DMS114 treated with DMSO at 0.1 percent for 48 hours (cell line): ENCODE data around the gene SERTM1.

Experiments
- DNase-seq: peaks from one replicate; lab custom pipeline; 2025; ENCODE audit not compliant: unreplicated experiment; lab: John Stamatoyannopoulos, UW

SERTM1 gene

GRCh38 chr13:36710396-36710795 is 36.6 kb downstream of the SERTM1 start:
- no peak for DNase-seq

GRCh38 chr13:36712290-36712689 is 38.5 kb downstream of the SERTM1 start:
- DNase-seq = no peak

GRCh38 chr13:36712770-36713169 is 39.0 kb downstream of the SERTM1 start:
- DNase-seq = no peak

DNA sequence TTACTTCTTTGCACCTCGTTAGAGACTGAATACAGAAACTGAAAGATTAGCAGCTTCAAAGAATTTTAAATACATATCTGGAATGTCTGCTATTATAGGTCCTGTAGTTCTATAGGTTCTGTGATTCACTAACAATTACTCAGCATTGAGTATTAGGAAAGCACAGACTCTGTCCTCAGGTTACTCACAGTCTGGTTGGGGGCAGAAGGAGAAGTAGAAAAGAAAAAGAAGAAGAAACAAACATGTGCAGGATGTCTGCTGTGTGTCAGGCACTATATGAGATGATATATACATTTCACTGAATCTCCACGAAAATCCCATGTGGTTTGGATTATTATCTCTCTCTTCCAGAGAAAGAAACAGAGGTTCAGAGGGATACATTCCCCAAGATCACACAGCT is 40.1 kb downstream of the SERTM1 start:
- DNase-seq = no peak

- no peak for DNase-seq
These were observed 42.0 kb downstream of the SERTM1 start for GRCh38 chr13:36715841-36716240.

DNA sequence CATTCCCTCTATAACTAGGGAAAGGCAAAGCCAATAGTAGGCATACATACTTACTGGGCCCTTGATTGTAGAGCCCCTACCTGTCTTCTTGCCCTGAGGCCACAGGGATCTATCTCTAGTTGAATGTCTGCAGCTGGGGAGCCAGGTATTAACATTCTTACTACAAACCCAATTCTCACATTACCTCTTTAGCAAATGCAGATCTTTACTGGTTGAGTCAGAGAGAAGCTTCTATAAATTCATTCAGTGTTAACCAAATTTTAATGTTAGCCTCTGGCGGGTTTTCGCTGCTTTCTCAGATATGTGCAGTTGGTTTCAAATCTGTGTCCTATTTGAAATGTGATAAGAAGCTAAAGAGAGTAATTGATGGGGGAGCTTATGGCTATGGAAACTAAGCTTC is 43.2 kb downstream of the SERTM1 start:
- DNase-seq = no peak

DNA sequence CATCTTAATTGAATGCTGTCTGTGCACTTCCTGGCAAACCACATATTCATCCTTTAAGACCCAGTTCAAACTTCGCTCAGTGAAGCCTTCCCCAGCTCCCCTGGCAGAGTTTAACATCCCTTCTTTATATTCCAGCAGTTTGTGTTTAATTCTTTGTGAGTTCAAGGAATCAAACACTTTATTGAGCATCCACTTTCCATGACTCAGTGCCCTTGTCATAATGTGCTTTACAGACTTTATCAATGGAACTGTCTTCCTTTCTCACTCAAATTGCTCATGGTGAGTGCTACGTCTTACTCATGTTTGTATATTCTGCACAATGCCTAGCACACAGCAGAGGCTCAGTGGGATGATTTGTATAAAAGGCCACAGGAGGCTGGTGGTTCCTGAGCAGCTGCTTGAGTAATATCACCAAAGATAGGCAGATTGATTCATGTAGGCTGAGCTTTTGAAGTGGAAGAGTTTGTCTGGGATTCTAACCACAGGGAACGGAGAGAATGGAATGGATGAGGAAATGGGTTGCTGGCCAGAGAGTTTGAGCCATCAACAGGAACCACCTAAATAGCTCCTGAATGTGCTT is 44.2 kb downstream of the SERTM1 start:
- DNase-seq = no peak

- no peak for DNase-seq
These were observed 44.9 kb downstream of the SERTM1 start for GRCh38 chr13:36718686-36719085.

GRCh38 chr13:36724141-36724540 is 50.3 kb downstream of the SERTM1 start:
- no peak for DNase-seq

DNA sequence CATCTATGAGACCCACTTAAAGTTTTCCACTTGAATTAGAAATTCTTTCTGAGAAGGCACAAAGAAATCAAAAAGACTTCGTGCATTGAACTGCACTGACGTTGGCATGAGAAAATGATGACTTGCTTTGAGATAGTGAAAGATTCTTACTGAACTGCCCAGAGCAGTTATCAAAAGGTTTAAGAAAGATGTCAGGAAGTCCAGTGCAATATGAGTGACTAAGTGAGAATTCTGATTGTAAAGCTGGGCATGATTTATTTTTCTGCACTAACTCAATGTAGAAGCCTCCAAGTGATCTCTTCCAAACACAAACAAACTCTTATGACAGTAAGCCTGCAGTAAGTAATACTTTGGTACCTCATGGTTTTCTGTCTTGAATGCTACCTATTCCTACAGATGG is 52.1 kb downstream of the SERTM1 start:
- no peak for DNase-seq

GRCh38 chr13:36728006-36728405 is 54.2 kb downstream of the SERTM1 start:
- DNase-seq = no peak

- DNase-seq = peak; percentile 24
These were observed 62.4 kb downstream of the SERTM1 start for GRCh38 chr13:36736119-36736726.

DNA sequence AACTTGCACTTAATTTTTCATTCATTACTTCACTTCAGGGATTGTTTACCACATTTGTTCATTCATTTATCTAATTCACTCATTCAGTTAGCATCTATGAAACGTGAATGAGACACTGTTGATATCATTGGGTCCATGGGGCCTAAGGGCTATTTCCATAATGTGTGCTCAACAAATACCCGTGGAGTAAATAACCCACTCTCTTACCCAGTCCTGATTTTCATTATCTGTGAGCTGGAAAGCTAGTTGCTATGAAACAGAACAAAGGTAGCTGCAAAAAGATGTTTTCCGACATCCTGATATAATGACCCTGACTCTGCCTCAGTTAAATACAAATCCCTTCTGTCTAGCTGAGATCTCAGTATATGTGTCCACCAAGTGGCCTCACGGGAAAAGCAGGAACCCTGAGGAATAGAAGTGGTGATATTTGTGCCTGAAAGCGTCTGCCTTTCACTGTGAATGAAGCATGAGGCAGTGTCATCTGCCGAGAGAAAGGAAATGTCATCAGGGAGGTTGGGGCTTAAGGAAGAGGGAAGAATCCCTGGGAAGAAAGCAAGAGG is 63.8 kb downstream of the SERTM1 start:
- DNase-seq = no peak

GRCh38 chr13:36745436-36745835 is 71.6 kb downstream of the SERTM1 start:
- no peak for DNase-seq

- no peak for DNase-seq
These were observed 72.2 kb downstream of the SERTM1 start for GRCh38 chr13:36746051-36746450.
